Thoracic aorta (tissue), 2 donors: ENCODE measurements around the gene PCDHGA10. TPM values are rescaled to one million over a fixed set of nuclear protein-coding genes. Genes with fewer than 3 reads are reported as not detected.
A peak's percentile ranks its signal among the peaks of the same experiment; 100 is the strongest.

Experiments
- ATAC-seq: fragments of 150-250 bp; one replicate; pipeline ENCODE4 v1.8.0; 2017; ENCODE audit warnings: low read depth; ENCODE audit not compliant: insufficient number of reproducible peaks, low FRiP score
- DNase-seq: peaks from one replicate; pipeline ENCODE4 v3.0.0-alpha.2; 2020; ENCODE audit warnings: low spot score
- H3K27ac ChIP-seq, 2 donors: fragments of 200-600 bp; sonication (generic); 1 replicate in 1 of 2; 2 replicates in 1 of 2; pipeline ENCODE4 v1.5.1; 2016; ENCODE audit warnings: mild to moderate bottlenecking in 2 of 2, moderate library complexity in 2 of 2
- H3K27me3 ChIP-seq: fragments of 200-600 bp; sonication (generic); replicated peaks from 2 replicates; pipeline ENCODE4 v1.6.0; 2016; ENCODE audit warnings: mild to moderate bottlenecking; ENCODE audit not compliant: insufficient read depth
- H3K36me3 ChIP-seq: fragments of 200-600 bp; sonication (generic); one replicate; pipeline ENCODE4 v1.5.1; 2016
- H3K4me1 ChIP-seq, 2 donors: fragments of 200-600 bp; sonication (generic); 1 replicate in 1 of 2; 2 replicates in 1 of 2; pipeline versions ENCODE4 v1.5.1 to v1.6.0; 2016; ENCODE audit warnings: low read depth in 2 of 2, mild to moderate bottlenecking in 1 of 2; ENCODE audit not compliant: control insufficient read depth in 1 of 2
- H3K4me3 ChIP-seq: fragments of 200-600 bp; sonication (generic); 2 replicates; pipeline ENCODE4 v1.5.1; 2016; ENCODE audit warnings: mild to moderate bottlenecking
- H3K9me3 ChIP-seq: fragments of 200-600 bp; sonication (generic); 2 replicates; pipeline ENCODE4 v1.5.1; 2016
- CTCF ChIP-seq: fragments of 200-600 bp; sonication (generic); IDR thresholded peaks from one replicate; pipeline ENCODE4 v1.5.1; 2019; ENCODE audit warnings: antibody characterized with exemption
- total RNA-seq, 2 donors: library from RNA; depleted of rRNA; stranded (reverse); fragments of >200 nt; gene quantifications; one replicate each; pipeline versions ENCODE4 v1.1.0 to v1.2.3, GENCODE V29; 2016

Gene PCDHGA10
- total RNA-seq: 10 to 100 TPM; 11.1 to 14.4 TPM

GRCh38 chr5:141412854-141413539 lies at the start of gene PCDHGA10:
Gene PCDHGA10, plus strand, starts transcription at chr5:141412987. Its CDS starts 189 bp downstream, at chr5:141413176.
- Histone ChIP-seq H3K4me3 (peak within 1 kb of the TSS; percentile 66), H3K4me1 (no peaks in the 10 kb centered on the region), H3K27me3 (no peaks in the 10 kb centered on the region), H3K36me3 (no peaks in the 10 kb centered on the region), H3K27ac (no peak within 1 kb of the TSS), H3K9me3 (peaks cover 97% of the 10 kb centered on the region)
- ATAC-seq (no peak), DNase-seq (no peak)
- peak; percentile 15 for TF ChIP-seq CTCF

- no peak for TF ChIP-seq CTCF
- H3K4me3 ChIP-seq: peak within 1 kb of the TSS; percentile 3
- DNase-seq (no peak), ATAC-seq (no peak)
- H3K27ac ChIP-seq: no peak within 1 kb of the TSS
- no peaks in the 10 kb centered on the region for H3K36me3 ChIP-seq
- H3K27me3 ChIP-seq: no peaks in the 10 kb centered on the region
- H3K4me1 ChIP-seq: no peaks in the 10 kb centered on the region
- H3K9me3 ChIP-seq: peaks cover 84% of the 10 kb centered on the region
Measured at GRCh38 chr5:141363952-141364660, 48.7 kb upstream of the PCDHGA10 start, which contains the start of gene PCDHGA5. Gene PCDHGA5, plus strand, starts transcription at chr5:141364162. Its CDS starts 169 bp downstream, at chr5:141364331.

- Histone ChIP-seq H3K36me3 (no peaks in the 10 kb centered on the region), H3K9me3 (peaks cover 85% of the 10 kb centered on the region), H3K27me3 (no peaks in the 10 kb centered on the region), H3K27ac (no peak overlapping the region), H3K4me1 (no peaks in the 10 kb centered on the region), H3K4me3 (peak overlapping the region; percentile 13)
- DNase-seq (no peak), ATAC-seq (no peak)
- TF ChIP-seq CTCF: no peak
Measured at GRCh38 chr5:141366016-141366896, 46.5 kb upstream of the PCDHGA10 start.

GRCh38 chr5:141369994-141370848 lies 42.6 kb upstream of the PCDHGA10 start, which contains the start of gene PCDHGB3:
Gene PCDHGB3, plus strand, starts transcription at chr5:141370242. Its CDS starts 153 bp downstream, at chr5:141370395.
- Histone ChIP-seq H3K4me1 (no peaks in the 10 kb centered on the region), H3K9me3 (peaks cover 93% of the 10 kb centered on the region), H3K27me3 (no peaks in the 10 kb centered on the region), H3K27ac (no peak within 1 kb of the TSS), H3K36me3 (no peaks in the 10 kb centered on the region), H3K4me3 (peak within 1 kb of the TSS; percentile 41)
- no peak for DNase-seq
- TF ChIP-seq CTCF: no peak
- no peak for ATAC-seq
